HEK293 (cell line): Measurements from ENCODE around the gene SUSD2.

Experiments used
- CTCF ChIA-PET: fragments of 350-600 bp; formaldehyde crosslinking; extraction: SDS; loops from one replicate; lab custom pipeline; 2021; ENCODE audit warnings: antibody characterized with exemption; lab: Yijun Ruan, JAX
- POLR2A ChIA-PET: fragments of 300-600 bp; formaldehyde crosslinking; extraction: SDS; loops from one replicate; lab custom pipeline; 2020; ENCODE audit warnings: antibody characterized with exemption, inconsistent platforms; lab: Yijun Ruan, JAX
- H3K27ac ChIP-seq: fragments of 200-500 bp; sonication (Bioruptor generic); 2 replicates; pipeline ENCODE4 v1.5.1; 2014; ENCODE audit warnings: low read depth, low read length, control low read depth, inconsistent platforms; ENCODE audit errors: extremely low read depth
- H3K36me3 ChIP-seq, 2 experiments: fragments of 200-500 bp in 1 of 2; sonication (Bioruptor generic) in 1 of 2; 1 replicate in 1 of 2; 2 replicates in 1 of 2; pipeline ENCODE4 v1.5.1; 2014 to 2017; ENCODE audit warnings: inconsistent platforms in 2 of 2, low read length in 2 of 2; ENCODE audit not compliant: control insufficient read depth in 2 of 2, insufficient read depth in 1 of 2
- H3K4me1 ChIP-seq: fragments of 200-500 bp; sonication (Bioruptor generic); 2 replicates; pipeline ENCODE4 v1.5.1; 2014; ENCODE audit warnings: mild to moderate bottlenecking, low read length, inconsistent platforms; ENCODE audit not compliant: control insufficient read depth, insufficient read depth
- H3K4me3 ChIP-seq: 2 replicates; pipeline ENCODE4 v1.5.1; 2011; ENCODE audit warnings: low read depth, mild to moderate bottlenecking, control low read depth, low read length, moderate library complexity
- H3K9me3 ChIP-seq: fragments of 200-500 bp; sonication (Bioruptor generic); 2 replicates; pipeline ENCODE4 v1.5.1; 2014; ENCODE audit warnings: low read depth, low read length, inconsistent platforms; ENCODE audit not compliant: control insufficient read depth, insufficient read depth
- EGR2 ChIP-seq: fragments of 450-650 bp; formaldehyde crosslinking; IDR thresholded peaks from 2 replicates; pipeline ENCODE4 v1.5.1; 2016; ENCODE audit warnings: low read depth, missing biosample characterization, missing genetic modification characterization
- GFI1B ChIP-seq: fragments of 450-650 bp; formaldehyde crosslinking; IDR thresholded peaks from 2 replicates; pipeline ENCODE4 v1.5.1; 2016; ENCODE audit warnings: missing biosample characterization, missing genetic modification characterization
- HOXC10 ChIP-seq: sonication (generic); formaldehyde crosslinking; IDR thresholded peaks from 2 replicates; pipeline ENCODE4 v1.8.1; 2023; ENCODE audit warnings: mild to moderate bottlenecking, missing genetic modification reagents
- INSM2 ChIP-seq: fragments of 450-650 bp; formaldehyde crosslinking; IDR thresholded peaks from 2 replicates; pipeline ENCODE4 v1.5.1; 2016; ENCODE audit warnings: missing biosample characterization, missing genetic modification characterization
- SCRT1 ChIP-seq: fragments of 450-650 bp; formaldehyde crosslinking; IDR thresholded peaks from 2 replicates; pipeline ENCODE4 v1.5.1; 2016; ENCODE audit warnings: missing biosample characterization, missing genetic modification characterization, borderline replicate concordance
- ZBTB48 ChIP-seq: fragments of 450-650 bp; formaldehyde crosslinking; IDR thresholded peaks from 2 replicates; pipeline ENCODE4 v1.5.1; 2016; ENCODE audit warnings: missing biosample characterization, missing genetic modification characterization
- ZBTB49 ChIP-seq: fragments of 450-650 bp; formaldehyde crosslinking; IDR thresholded peaks from 2 replicates; pipeline ENCODE4 v1.5.1; 2016; ENCODE audit warnings: missing biosample characterization, missing genetic modification characterization, low read depth
- ZFHX2 ChIP-seq: fragments of 450-650 bp; formaldehyde crosslinking; conservative IDR thresholded peaks from 2 replicates; pipeline ENCODE4 v1.5.1; 2016; ENCODE audit warnings: missing biosample characterization, missing genetic modification characterization
- ZIC2 ChIP-seq: fragments of 450-650 bp; formaldehyde crosslinking; IDR thresholded peaks from 2 replicates; pipeline ENCODE4 v1.5.1; 2016; ENCODE audit warnings: missing biosample characterization, missing genetic modification characterization
- ZNF184 ChIP-seq: fragments of 450-650 bp; IDR thresholded peaks from 2 replicates; pipeline ENCODE4 v1.5.1; 2018; ENCODE audit warnings: missing biosample characterization, mild to moderate bottlenecking, missing genetic modification characterization
- ZNF23 ChIP-seq: fragments of 450-650 bp; formaldehyde crosslinking; IDR thresholded peaks from 2 replicates; pipeline ENCODE4 v1.5.1; 2016; ENCODE audit warnings: missing biosample characterization, missing genetic modification characterization, borderline replicate concordance
- ZNF341 ChIP-seq: fragments of 450-650 bp; formaldehyde crosslinking; IDR thresholded peaks from 2 replicates; pipeline ENCODE4; 2016; ENCODE audit warnings: low read depth, missing biosample characterization, missing genetic modification characterization
- ZNF394 ChIP-seq: fragments of 450-650 bp; formaldehyde crosslinking; IDR thresholded peaks from 2 replicates; pipeline ENCODE4 v1.5.1; 2016; ENCODE audit warnings: missing biosample characterization, missing genetic modification characterization, mild to moderate bottlenecking, moderate library complexity, borderline replicate concordance
- ZNF510 ChIP-seq: fragments of 450-650 bp; formaldehyde crosslinking; IDR thresholded peaks from 2 replicates; pipeline ENCODE4 v1.5.1; 2018; ENCODE audit warnings: mild to moderate bottlenecking, missing genetic modification characterization, missing biosample characterization; ENCODE audit not compliant: insufficient replicate concordance
- ZNF558 ChIP-seq: fragments of 450-650 bp; formaldehyde crosslinking; IDR thresholded peaks from 2 replicates; pipeline ENCODE4 v1.5.1; 2016; ENCODE audit warnings: missing biosample characterization, missing genetic modification characterization
- ZNF571 ChIP-seq: fragments of 450-650 bp; formaldehyde crosslinking; IDR thresholded peaks from 2 replicates; pipeline ENCODE4 v1.5.0; 2017; ENCODE audit warnings: missing biosample characterization, missing genetic modification characterization
- ZNF585B ChIP-seq: fragments of 450-650 bp; formaldehyde crosslinking; IDR thresholded peaks from 2 replicates; pipeline ENCODE4 v1.5.1; 2016; ENCODE audit warnings: missing biosample characterization, missing genetic modification characterization
- ZNF596 ChIP-seq: fragments of 450-650 bp; IDR thresholded peaks from 2 replicates; pipeline ENCODE4 v1.5.0; 2018; ENCODE audit warnings: missing biosample characterization, mild to moderate bottlenecking, missing genetic modification characterization, moderate library complexity
- ZNF670 ChIP-seq: fragments of 450-650 bp; formaldehyde crosslinking; IDR thresholded peaks from 2 replicates; pipeline ENCODE4 v1.5.1; 2016; ENCODE audit warnings: missing biosample characterization, missing genetic modification characterization, low read depth
- ZNF843 ChIP-seq: fragments of 450-650 bp; formaldehyde crosslinking; IDR thresholded peaks from 2 replicates; pipeline ENCODE4 v1.5.1; 2016; ENCODE audit warnings: missing biosample characterization, missing genetic modification characterization
- ZSCAN16 ChIP-seq: fragments of 450-650 bp; formaldehyde crosslinking; IDR thresholded peaks from 2 replicates; pipeline ENCODE4 v1.5.1; 2016; ENCODE audit warnings: missing biosample characterization, missing genetic modification characterization
- ZSCAN30 ChIP-seq: fragments of 450-650 bp; IDR thresholded peaks from 2 replicates; pipeline ENCODE4 v1.5.1; 2018; ENCODE audit warnings: missing biosample characterization, mild to moderate bottlenecking, missing genetic modification characterization, moderate library complexity

Gene SUSD2

DNA sequence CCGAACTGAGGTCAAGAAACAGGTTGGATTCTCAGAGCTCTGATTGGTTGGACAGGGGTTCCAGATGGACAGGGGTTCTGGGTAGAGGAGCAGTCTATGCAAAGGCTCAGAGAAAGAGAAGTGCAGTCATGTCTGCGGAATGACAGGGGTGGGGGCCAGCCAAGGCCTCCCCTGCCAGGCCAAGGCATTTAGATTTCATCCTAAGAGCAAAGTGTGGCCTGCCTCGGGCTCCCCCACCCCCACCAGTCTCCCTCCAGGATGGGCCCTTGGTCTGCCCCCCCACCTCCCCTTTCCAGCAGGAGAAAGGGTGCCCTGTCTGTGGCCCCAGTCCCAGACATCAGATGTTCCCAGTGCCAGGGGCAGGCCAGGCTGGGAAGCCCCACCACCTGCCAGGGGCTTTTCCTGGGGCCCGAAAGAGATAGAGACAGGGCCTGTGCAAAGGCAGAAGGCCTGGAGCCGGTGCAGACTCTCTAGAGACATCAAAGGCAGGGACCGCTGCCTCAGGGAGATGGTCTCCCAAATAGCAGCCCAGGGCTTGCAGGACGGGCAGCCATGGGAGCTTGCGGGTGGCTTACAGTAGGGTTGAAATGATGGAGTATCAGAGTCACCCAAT is 9.4 kb downstream of the SUSD2 start:
- Histone ChIP-seq H3K27ac (no peak overlapping the region), H3K4me1 (no peaks in the 10 kb centered on the region), H3K36me3 (no peaks in the 10 kb centered on the region), H3K4me3 (no peak overlapping the region), H3K9me3 (no peaks in the 10 kb centered on the region)
- POLR2A ChIA-PET: interaction anchor here (0.8 kb wide), 1 partner anchor 9 kb away, joined by 3 read pairs; the partner anchor contains the start of gene SUSD2
- TF ChIP-seq ZNF510 (tag by site-specific recombination) (no peak), GFI1B (tag by site-specific recombination) (no peak), ZNF571 (no peak), ZNF670 (tag by site-specific recombination) (no peak), ZNF184 (tag by site-specific recombination) (no peak), SCRT1 (tag by site-specific recombination) (no peak), ZNF596 (tag by site-specific recombination) (no peak), ZNF23 (no peak), ZNF394 (tag by site-specific recombination) (no peak), ZNF585B (tag by site-specific recombination) (no peak), INSM2 (no peak), ZBTB48 (no peak), EGR2 (tag by site-specific recombination) (no peak), ZNF341 (no peak), ZSCAN16 (tag by site-specific recombination) (no peak), HOXC10 (no peak), ZSCAN30 (no peak), ZNF843 (tag by site-specific recombination) (no peak), ZBTB49 (tag by site-specific recombination) (no peak)
- CTCF ChIA-PET: interaction anchor here (0.6 to 2.5 kb wide), 20 partner anchors 8 to 335 kb away, joined by 3 to 17 read pairs (median 4); partner anchors contain the start of gene SUSD2

GRCh38 chr22:24191381-24191841 is 10.1 kb downstream of the SUSD2 start:
- H3K4me1 ChIP-seq: no peaks in the 10 kb centered on the region
- H3K36me3 ChIP-seq: no peaks in the 10 kb centered on the region
- no peak overlapping the region for H3K4me3 ChIP-seq
- H3K9me3 ChIP-seq: no peaks in the 10 kb centered on the region
- CTCF ChIA-PET: interaction anchor here (0.8 to 2.5 kb wide), 2 partner anchors 10 to 51 kb away, joined by 4 to 5 read pairs; no protein-coding TSS in a partner anchor
- POLR2A ChIA-PET: no interaction called here
- H3K27ac ChIP-seq: no peak overlapping the region
- peak; percentile 22; the same call in 1 of the 2 replicates for TF ChIP-seq ZFHX2 (tag by site-specific recombination)
- no peak for TF ChIP-seq ZNF341
- TF ChIP-seq ZNF558 (tag by site-specific recombination): no peak
- peak; percentile 92 for TF ChIP-seq ZIC2 (tag by site-specific recombination)
